NB4 (cell line): Measurements from ENCODE around the gene CREB3L4.

Experiments used
- DNase-seq: peaks from one replicate; pipeline ENCODE4 v3.0.0; 2010; ENCODE audit warnings: low read depth
- H3K4me3 ChIP-seq: one replicate; pipeline ENCODE4 v1.5.1; 2011; ENCODE audit warnings: mild to moderate bottlenecking, low read depth, low read length, moderate library complexity
- CTCF ChIP-seq: IDR thresholded peaks from one replicate; pipeline ENCODE4 v1.5.1; 2012; ENCODE audit warnings: low read depth, low read length
- MAX ChIP-seq: IDR thresholded peaks from 2 replicates; pipeline ENCODE4 v1.6.1; 2011; ENCODE audit warnings: low read depth, low read length
- MYC ChIP-seq: IDR thresholded peaks from 2 replicates; pipeline ENCODE4 v1.6.1; 2011; ENCODE audit warnings: low read depth, low read length
- POLR2A ChIP-seq: IDR thresholded peaks from 2 replicates; pipeline ENCODE4 v1.6.1; 2011; ENCODE audit warnings: mild to moderate bottlenecking; ENCODE audit not compliant: insufficient read length; ENCODE audit errors: extremely low read depth

Gene CREB3L4

GRCh38 chr1:153934746-153935145 lies 33.0 kb upstream of the CREB3L4 start:
- no peak for TF ChIP-seq MYC
- TF ChIP-seq POLR2A, result no peak
- no peak for TF ChIP-seq CTCF
- no peak for TF ChIP-seq MAX
- H3K4me3 ChIP-seq, result no peak overlapping the region
- DNase-seq, result no peak

DNA sequence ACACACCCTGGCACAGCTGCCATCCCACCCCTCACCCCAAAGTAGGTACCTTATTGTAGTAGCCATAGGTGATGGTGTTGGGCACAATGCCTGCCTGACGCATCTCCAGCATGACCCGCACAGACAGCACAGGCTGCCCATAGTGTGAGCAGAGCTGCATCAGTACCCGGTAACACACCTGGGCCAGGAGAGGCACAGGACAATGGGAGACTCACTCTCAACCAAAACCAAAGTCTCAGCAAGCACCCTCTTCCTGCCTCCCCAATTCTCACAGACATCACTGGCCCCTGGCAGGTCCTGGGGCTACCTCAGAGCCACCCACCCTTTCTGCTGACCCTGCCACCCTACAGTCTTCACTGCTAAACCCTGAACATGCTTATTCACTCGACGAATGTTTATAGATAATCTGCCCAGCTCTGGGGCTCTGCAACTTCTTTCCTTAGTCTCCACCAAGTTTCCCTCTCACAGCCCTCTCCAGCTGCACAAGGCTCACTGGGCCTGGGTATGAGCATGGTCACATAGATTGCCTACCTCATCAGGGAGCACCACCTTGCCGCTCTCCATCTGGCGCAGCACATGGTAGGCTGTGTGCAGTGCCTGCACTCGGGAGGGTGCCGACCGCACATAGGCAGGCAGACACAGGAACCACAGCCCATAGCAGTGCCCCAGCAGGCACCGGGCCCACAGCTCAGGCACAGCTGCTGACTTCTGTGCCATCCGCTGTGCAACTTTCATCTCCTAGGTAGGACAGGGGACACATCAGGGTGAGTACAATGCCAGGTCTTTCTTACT lies 31.5 kb upstream of the CREB3L4 start:
- no peak for DNase-seq
- H3K4me3 ChIP-seq, result no peak overlapping the region
- no peak for TF ChIP-seq CTCF
- TF ChIP-seq MAX, result no peak
- no peak for TF ChIP-seq POLR2A
- TF ChIP-seq MYC, result no peak

GRCh38 chr1:153937331-153937730 lies 30.4 kb upstream of the CREB3L4 start:
- TF ChIP-seq CTCF, result no peak
- no peak for TF ChIP-seq POLR2A
- no peak for TF ChIP-seq MYC
- TF ChIP-seq MAX, result no peak
- no peak for DNase-seq
- H3K4me3 ChIP-seq, result no peak overlapping the region

DNA sequence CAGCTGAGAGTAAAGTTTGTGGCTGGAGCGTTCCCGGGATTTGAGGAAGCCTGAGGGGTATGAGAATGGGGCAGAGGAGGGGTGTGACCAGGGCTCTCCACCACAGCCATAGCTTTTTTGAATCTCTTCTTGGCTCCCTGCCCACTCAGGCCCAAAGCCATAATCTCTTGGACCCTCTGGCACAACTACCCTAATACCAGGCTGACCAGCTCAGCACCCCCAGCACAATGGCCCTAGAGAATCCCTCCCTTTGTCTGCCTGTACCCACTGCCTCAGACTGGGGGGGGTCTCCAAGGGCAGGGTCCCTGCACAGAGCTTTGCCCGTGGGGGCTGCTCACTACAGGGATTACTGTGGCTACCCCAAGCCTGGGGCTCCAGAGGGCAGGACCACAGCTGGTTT lies 28.7 kb upstream of the CREB3L4 start:
- no peak for TF ChIP-seq CTCF
- TF ChIP-seq MYC, result no peak
- no peak for TF ChIP-seq POLR2A
- TF ChIP-seq MAX, result no peak
- H3K4me3 ChIP-seq, result no peak overlapping the region
- DNase-seq, result no peak

DNA sequence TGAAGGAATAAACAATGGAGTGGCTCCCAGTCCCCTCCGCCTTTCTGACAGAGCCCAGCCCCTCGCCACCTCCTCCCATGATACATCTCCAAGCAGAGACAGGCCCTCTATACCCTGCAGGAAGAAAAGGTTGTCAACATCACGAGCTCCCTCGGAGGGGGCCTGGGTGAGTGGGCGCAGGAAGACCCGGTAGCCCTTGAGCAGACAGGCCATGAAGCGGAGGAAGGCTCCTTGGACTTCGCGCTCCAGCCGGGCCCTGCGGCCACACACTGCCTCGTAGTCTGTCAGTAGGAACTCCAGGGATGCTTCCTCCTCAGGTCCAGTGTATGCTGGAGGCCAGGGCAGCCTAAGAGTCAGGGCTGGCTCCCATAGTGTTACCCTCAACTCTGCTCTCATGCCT lies 28.2 kb upstream of the CREB3L4 start:
- H3K4me3 ChIP-seq, result no peak overlapping the region
- TF ChIP-seq CTCF (no peak), MYC (no peak), MAX (no peak), POLR2A (no peak)
- no peak for DNase-seq
